OCI-LY3 (cell line): ENCODE measurements around the gene PON3.

Source experiments
- H2AFZ ChIP-seq: fragments of 200-600, 300-600 bp; shearing (Covaris generic); 2 replicates; pipeline ENCODE4 v1.6.0; 2014; ENCODE audit warnings: antibody characterized with exemption, low read depth, low read length
- H3K27ac ChIP-seq: fragments of 200-600, 300-600 bp; sonication (generic); 2 replicates; pipeline ENCODE4 v1.5.1; 2014; ENCODE audit warnings: mild to moderate bottlenecking, low read length, moderate library complexity, mixed read lengths
- H3K27me3 ChIP-seq: fragments of 200-600, 300-600 bp; sonication (generic); 2 replicates; pipeline ENCODE4 v1.6.1; 2014; ENCODE audit warnings: low read depth, low read length, mixed read lengths
- H3K36me3 ChIP-seq: fragments of 200-600, 300-600 bp; sonication (generic); replicated peaks from 2 replicates; pipeline ENCODE3; 2014; ENCODE audit warnings: low read depth, low read length, mixed read lengths
- H3K4me1 ChIP-seq: fragments of 300-600, 200-600 bp; sonication (generic); 2 replicates; pipeline ENCODE4 v1.6.1; 2014; ENCODE audit warnings: low read length, mixed read lengths
- H3K4me2 ChIP-seq: fragments of 200-600, 300-600 bp; sonication (generic); 2 replicates; pipeline ENCODE4 v1.6.1; 2014; ENCODE audit warnings: low read length, mixed read lengths
- H3K4me3 ChIP-seq: fragments of 300-600, 200-600 bp; sonication (generic); 2 replicates; pipeline ENCODE4 v1.5.1; 2014; ENCODE audit warnings: antibody characterized with exemption, mild to moderate bottlenecking, low read length, moderate library complexity
- H3K79me2 ChIP-seq: fragments of 300-600, 200-600 bp; shearing (Covaris generic); 2 replicates; pipeline ENCODE4 v1.6.1; 2014; ENCODE audit warnings: mild to moderate bottlenecking, low read length, mixed read lengths
- H3K9ac ChIP-seq: fragments of 300-600, 200-600 bp; shearing (Covaris generic); 2 replicates; pipeline ENCODE4 v1.6.0; 2014; ENCODE audit warnings: mild to moderate bottlenecking, low read length, moderate library complexity
- H3K9me3 ChIP-seq: fragments of 200-600, 300-600 bp; shearing (Covaris generic); 2 replicates; pipeline ENCODE4 v1.6.1; 2014; ENCODE audit warnings: low read length, mixed read lengths; ENCODE audit not compliant: insufficient read depth
- H4K20me1 ChIP-seq: fragments of 200-600, 300-600 bp; sonication (generic); 2 replicates; pipeline ENCODE4 v1.6.1; 2016; ENCODE audit warnings: low read length, mixed read lengths; ENCODE audit not compliant: insufficient read depth
- EZH2phosphoT487 ChIP-seq: fragments of 200-600 bp; shearing (Covaris generic); IDR thresholded peaks from 2 replicates; pipeline ENCODE4 v1.6.1; 2018; ENCODE audit warnings: antibody characterized with exemption, mixed run types, low read depth
- TF ChIP-seq, protein P1 (sequence below): fragments of 200-600, 300-600 bp; sonication (generic); IDR thresholded peaks from 2 replicates; pipeline ENCODE4 v1.5.1; 2014; ENCODE audit warnings: antibody characterized with exemption, low read length, low read depth

PON3 gene

DNA sequence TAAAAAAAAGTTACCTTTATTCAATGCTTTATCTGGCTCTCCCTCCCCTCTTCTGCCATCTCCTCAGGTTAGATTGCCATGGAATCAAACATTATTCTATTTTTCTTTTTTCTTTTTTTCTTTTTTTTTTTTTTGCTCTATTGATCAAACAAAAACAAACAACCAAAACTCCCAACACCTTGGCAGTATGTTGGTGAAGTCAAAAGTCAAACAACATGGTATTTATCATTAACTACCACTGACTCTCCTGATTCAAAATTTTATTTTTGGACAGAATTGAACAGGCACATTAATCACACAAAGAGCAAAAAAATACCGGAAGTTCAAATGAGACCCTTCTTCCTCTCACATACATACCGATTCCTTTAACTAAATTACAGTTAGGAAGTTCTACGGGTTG, 78.2 kb downstream of the PON3 start:
- Histone ChIP-seq H3K4me2 (no peak overlapping the region), H3K27ac (no peak overlapping the region), H3K4me1 (peaks cover 23% of the 10 kb centered on the region), H3K27me3 (no peaks in the 10 kb centered on the region), H3K9me3 (no peaks in the 10 kb centered on the region), H3K4me3 (no peak overlapping the region), H2AFZ (no peak overlapping the region), H4K20me1 (no peaks in the 10 kb centered on the region), H3K36me3 (no peaks in the 10 kb centered on the region), H3K9ac (no peak overlapping the region), H3K79me2 (no peaks in the 10 kb centered on the region)
- TF ChIP-seq EZH2phosphoT487 = no peak
- TF ChIP-seq, protein P1, sequence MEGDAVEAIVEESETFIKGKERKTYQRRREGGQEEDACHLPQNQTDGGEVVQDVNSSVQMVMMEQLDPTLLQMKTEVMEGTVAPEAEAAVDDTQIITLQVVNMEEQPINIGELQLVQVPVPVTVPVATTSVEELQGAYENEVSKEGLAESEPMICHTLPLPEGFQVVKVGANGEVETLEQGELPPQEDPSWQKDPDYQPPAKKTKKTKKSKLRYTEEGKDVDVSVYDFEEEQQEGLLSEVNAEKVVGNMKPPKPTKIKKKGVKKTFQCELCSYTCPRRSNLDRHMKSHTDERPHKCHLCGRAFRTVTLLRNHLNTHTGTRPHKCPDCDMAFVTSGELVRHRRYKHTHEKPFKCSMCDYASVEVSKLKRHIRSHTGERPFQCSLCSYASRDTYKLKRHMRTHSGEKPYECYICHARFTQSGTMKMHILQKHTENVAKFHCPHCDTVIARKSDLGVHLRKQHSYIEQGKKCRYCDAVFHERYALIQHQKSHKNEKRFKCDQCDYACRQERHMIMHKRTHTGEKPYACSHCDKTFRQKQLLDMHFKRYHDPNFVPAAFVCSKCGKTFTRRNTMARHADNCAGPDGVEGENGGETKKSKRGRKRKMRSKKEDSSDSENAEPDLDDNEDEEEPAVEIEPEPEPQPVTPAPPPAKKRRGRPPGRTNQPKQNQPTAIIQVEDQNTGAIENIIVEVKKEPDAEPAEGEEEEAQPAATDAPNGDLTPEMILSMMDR = no peak

DNA sequence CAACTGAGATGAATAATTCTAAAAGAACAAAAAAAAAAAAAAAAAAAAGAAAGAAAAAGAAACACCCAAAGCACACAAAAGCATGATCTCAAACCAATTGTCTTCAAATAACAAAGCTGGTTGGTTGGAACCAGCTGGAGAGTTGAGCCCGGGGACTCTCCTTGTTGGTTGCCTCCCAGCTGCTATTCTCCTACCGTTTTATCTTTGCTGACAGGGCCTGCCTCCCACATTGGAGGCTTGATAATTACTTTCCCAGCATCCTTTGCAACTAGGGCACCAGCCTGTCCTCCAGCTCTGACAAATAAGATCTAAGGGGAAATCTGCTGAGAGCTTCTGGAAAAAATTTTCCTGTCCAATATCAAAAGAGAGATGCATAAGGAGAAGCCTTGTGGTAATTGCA, 78.6 kb downstream of the PON3 start:
- no peaks in the 10 kb centered on the region for H3K79me2 ChIP-seq
- no peaks in the 10 kb centered on the region for H3K9me3 ChIP-seq
- no peaks in the 10 kb centered on the region for H3K27me3 ChIP-seq
- no peak overlapping the region for H3K4me2 ChIP-seq
- H3K4me1 ChIP-seq = peaks cover 23% of the 10 kb centered on the region
- no peaks in the 10 kb centered on the region for H4K20me1 ChIP-seq
- no peak overlapping the region for H3K27ac ChIP-seq
- TF ChIP-seq, protein P1 = no peak
- no peak for TF ChIP-seq EZH2phosphoT487
- H3K9ac ChIP-seq = no peak overlapping the region
- H3K36me3 ChIP-seq = no peaks in the 10 kb centered on the region
- no peak overlapping the region for H3K4me3 ChIP-seq
- H2AFZ ChIP-seq = no peak overlapping the region

DNA sequence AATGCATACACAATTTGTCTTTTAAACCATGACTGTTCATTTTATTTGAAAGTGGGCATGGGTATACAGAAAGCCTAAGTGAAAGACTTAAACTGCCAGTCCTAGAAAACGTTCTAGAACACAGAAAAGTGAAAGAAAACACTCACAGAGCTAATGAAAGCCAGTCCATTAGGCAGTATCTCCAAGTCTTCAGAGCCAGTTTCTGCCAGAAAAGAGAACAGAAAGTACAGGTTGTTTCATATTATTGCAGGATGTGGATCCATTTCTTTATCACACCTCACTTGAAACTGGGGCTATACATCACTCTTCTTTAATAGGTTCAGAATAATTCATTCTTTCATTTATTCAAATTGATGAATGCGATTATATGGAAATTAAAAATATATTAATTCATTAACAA, 79.6 kb downstream of the PON3 start:
- no peak overlapping the region for H3K9ac ChIP-seq
- H3K27me3 ChIP-seq = no peaks in the 10 kb centered on the region
- no peak overlapping the region for H3K4me2 ChIP-seq
- no peaks in the 10 kb centered on the region for H3K79me2 ChIP-seq
- H3K27ac ChIP-seq = no peak overlapping the region
- no peaks in the 10 kb centered on the region for H4K20me1 ChIP-seq
- H3K36me3 ChIP-seq = no peaks in the 10 kb centered on the region
- peaks cover 23% of the 10 kb centered on the region for H3K4me1 ChIP-seq
- no peak overlapping the region for H2AFZ ChIP-seq
- H3K4me3 ChIP-seq = no peak overlapping the region
- no peaks in the 10 kb centered on the region for H3K9me3 ChIP-seq
- no peak for TF ChIP-seq EZH2phosphoT487
- TF ChIP-seq, protein P1 = no peak

DNA sequence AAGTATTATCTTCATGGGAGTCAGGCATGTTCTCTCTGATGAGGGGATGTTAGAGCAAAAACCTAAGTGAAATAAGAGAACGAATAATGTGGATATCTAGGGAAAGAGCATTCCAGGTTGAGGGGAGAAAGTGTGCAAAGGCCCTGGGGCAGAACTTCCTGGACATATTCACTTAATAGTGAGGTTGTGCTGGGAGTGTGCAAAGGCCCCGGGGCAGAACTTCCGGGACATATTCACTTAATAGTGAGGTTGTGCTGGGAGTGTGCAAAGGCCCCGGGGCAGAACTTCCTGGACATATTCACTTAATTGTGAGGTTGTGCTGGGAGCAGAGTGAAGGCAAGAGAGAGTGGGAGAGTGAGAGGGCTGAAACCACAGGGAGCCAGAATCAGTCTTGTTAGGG, 83.6 kb downstream of the PON3 start:
- H3K4me1 ChIP-seq = peaks cover 15% of the 10 kb centered on the region
- no peak overlapping the region for H3K4me3 ChIP-seq
- H3K27me3 ChIP-seq = no peaks in the 10 kb centered on the region
- H3K9me3 ChIP-seq = no peaks in the 10 kb centered on the region
- no peaks in the 10 kb centered on the region for H3K36me3 ChIP-seq
- no peaks in the 10 kb centered on the region for H4K20me1 ChIP-seq
- no peak overlapping the region for H3K9ac ChIP-seq
- H3K27ac ChIP-seq = no peak overlapping the region
- no peak for TF ChIP-seq EZH2phosphoT487
- TF ChIP-seq, protein P1 = no peak
- no peaks in the 10 kb centered on the region for H3K79me2 ChIP-seq
- H2AFZ ChIP-seq = no peak overlapping the region
- H3K4me2 ChIP-seq = no peak overlapping the region
